Activated CD4-positive, alpha-beta T cell treated with anti-CD3 and anti-CD28 coated beads for 1 hour (primary cell): Measurements from ENCODE around the gene TRPM6.

Experiments
- DNase-seq: peaks from one replicate; pipeline ENCODE4 v3.0.0-alpha.2; 2020

TRPM6 gene

GRCh38 chr9:74772121-74772520 lies 115.6 kb downstream of the TRPM6 start:
- DNase-seq = no peak

DNA sequence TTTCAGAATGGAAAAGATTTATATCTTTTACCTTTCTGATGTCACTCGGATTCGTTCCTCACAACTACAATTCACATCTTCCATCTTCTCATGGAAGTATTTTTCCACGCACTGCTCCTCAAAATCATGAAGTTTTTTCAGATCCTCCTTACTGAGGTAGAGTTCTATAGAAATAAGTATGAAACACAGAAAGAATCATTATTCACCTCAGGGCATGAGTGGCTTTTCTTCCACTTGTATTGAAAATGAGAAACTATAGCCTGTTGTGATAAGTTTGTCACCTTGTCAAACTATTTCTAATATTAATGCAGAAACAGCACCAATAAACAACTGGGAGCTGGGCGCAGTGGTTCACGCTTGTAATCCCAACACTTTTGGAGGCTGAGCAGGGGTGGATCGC lies 116.0 kb downstream of the TRPM6 start:
- DNase-seq = no peak

GRCh38 chr9:74771262-74771585 lies 116.5 kb downstream of the TRPM6 start:
- no peak for DNase-seq

DNA sequence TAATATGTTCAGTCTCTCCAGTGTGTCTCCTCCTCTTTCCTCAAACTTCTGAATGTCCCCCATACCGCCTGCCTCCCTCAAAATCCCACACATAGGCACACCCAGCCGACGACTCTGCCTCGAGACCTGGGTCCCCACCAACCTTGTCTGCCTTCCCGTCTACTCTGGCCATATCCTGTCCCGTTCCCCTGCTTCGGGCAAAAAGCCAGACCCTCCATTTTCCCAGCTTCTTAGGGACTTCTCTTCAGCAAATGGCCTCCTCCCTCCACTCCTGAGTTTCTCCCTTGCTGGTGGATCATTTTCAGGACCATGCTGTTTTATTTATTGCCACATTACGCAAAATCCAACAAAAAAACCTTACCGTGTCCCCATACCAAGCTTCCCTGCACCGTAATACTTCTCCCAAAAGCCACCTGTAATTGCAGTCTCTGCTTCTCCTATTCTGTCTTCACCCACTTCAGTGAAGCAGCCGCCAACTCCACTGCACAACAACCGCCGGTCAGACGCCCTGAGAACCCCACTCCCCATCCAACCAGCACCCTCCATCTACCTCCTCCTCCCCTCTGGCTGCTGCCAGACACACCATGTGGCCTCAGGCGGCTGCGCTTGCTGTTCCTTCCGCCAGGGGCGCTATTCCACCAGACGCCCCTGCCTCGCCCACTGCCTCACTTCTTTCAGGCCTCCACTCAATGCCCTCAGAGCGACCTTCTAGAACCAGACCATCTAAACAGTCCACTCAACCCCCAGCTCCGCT lies 117.0 kb downstream of the TRPM6 start:
- peak; percentile 11 for DNase-seq

DNA sequence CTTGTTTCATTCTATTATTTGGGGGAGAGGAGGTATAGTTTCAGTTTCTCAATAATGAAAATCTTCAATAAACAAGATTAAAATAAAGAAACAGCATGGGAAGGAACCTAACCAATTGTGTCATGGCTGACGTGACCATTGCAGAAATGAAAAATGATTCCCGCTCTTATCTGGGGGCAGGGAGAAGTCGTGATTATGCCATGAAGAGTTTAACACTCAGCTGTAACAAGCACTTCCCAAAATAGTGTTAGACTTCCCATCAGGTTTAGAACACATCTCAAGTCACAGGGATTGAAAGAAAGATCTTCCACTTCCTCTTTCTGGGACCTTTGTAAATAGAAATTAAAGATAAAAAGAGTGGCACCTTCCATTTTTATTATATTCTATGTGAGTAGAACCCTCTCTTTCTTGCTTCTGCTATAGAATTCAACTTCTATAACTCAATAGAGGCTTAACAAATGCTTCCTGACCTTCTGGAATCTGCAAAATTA lies 122.2 kb downstream of the TRPM6 start:
- no peak for DNase-seq

- no peak for DNase-seq
These were observed 124.8 kb downstream of the TRPM6 start for GRCh38 chr9:74762950-74763349.

GRCh38 chr9:74760031-74760700 lies 127.6 kb downstream of the TRPM6 start:
- DNase-seq = no peak

GRCh38 chr9:74755999-74756398 lies 131.7 kb downstream of the TRPM6 start:
- DNase-seq = no peak

DNA sequence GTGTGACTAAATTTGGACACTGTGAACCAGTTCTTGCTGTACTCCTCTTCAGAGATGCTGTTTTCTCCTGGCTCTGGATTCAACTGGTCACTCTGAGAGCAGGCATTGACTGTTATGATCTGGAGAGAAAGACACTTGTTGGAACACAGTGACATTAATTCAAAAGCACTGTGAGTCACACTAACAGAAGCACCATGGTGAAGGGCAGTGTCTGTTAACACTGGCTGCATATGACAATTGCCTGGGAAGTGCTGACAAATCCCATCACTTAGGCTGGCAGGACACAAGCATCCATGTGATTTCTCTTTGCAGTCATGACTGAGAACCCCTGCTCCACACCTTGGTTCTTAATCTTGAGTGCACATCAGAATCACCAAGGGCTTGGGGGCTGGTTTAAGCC lies 132.4 kb downstream of the TRPM6 start:
- DNase-seq = no peak

GRCh38 chr9:74753650-74754049 lies 134.1 kb downstream of the TRPM6 start:
- DNase-seq = no peak

- no peak for DNase-seq
These were observed 138.8 kb downstream of the TRPM6 start for GRCh38 chr9:74748966-74749365.

DNA sequence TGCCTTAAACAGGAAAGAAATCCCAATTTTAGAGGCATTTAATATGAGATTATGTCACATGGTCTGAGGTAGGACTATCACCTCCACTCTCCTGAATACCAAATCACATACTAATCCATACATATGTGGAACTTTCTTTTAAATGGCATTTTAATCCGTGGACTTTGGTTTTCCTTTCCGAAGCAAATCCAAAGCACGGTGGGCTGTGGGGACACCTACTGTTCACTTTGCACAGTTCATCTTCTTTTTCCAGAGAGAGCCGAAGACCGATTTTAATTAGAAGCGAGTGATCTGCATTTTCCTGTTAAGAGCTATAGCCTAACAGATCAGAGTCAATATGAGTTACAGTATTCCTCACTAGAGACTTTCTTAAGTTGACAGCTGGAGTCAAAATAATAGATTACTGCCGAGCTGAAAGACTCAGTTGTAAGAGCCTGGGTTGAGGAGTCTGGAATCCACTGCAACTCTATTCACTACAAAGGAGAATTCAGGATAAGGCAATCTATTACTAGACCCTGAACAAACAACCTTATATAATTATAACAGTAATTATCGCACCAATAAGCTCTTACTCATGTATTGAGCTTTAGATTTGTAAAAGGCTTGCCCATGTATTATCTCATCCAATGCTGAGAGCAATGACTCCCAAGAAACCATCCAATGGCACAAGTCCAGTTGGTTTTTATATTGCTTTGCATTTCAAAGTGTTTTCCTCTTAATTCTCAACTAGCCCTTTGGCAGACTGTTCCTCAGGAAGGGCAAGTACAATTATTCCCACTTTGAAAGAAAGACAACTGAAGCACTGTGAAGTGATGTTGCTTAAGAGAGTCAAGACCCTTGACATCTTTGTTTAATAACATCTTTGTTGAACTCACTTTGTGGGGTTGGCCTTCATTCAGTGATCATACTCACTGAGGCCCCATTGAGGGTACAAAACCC lies 144.7 kb downstream of the TRPM6 start:
- no peak for DNase-seq

DNA sequence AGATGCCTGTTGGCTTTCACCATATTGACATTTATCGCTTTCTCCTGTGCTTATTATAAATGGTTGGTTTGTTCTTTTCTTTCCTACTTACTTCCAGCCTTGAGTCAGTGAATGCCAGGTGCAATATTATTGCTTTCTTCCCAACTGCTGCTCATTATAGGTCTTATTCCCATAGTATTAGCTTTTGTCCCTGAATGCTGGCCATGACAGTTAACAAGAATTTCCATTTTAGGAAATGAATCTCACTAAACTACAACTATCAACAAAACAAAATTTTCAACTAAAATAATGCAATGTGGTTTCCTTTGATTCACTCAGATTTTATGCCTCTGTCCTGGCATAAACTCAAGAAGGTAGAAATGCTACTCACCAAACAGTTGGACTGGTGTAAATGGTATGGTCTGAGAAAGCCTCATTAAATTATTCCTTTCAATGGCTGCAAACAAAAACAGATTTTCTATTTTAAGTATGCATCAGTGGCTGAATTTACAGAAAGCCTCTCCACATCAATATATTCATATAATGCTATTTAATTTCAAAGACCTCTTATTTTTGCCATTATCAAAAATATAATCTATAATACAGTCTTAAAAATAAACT lies 145.4 kb downstream of the TRPM6 start:
- no peak for DNase-seq

DNA sequence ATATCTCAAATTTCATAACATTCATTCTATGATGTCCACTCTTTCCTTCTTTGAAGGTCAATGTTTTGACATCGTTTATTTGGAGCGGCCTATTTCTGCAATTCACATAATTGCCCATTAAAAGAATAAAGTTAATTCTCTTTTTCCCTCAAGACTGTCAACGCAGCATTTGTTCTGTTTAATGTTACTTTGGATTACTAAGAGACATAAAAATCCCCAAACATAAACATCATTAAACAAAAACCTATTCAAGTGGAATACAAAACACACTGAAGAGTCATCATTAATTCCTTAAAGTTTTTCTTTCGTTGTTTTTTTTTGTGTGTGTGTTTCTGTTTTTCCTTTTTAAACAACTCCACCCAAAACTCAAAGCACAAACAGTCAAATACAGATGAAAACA lies 151.1 kb downstream of the TRPM6 start:
- no peak for DNase-seq

- no peak for DNase-seq
These were observed 152.0 kb downstream of the TRPM6 start for GRCh38 chr9:74735761-74736160.

GRCh38 chr9:74729136-74729695 lies 158.5 kb downstream of the TRPM6 start:
- no peak for DNase-seq

GRCh38 chr9:74728176-74728575 lies 159.5 kb downstream of the TRPM6 start:
- DNase-seq = no peak

DNA sequence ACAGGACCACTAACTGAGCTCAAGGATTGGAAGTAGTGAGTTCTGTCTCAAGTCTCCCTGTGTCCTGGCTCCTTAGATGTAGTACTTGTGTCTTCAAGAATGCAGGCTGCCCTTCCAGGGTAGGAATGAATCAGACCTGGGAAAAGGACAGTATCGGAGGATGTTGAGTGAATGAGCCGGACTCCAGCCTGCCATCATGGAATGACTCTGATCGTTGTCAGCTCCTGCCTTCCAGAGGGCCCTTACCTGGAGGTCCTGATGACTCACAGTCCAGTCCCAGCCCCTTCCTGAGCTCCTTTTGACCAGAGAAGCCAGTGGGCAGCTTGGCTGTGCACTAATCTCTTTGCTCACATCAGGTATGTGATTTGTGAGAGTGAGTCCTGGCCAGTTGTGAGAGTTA lies 161.1 kb downstream of the TRPM6 start:
- DNase-seq = no peak

DNA sequence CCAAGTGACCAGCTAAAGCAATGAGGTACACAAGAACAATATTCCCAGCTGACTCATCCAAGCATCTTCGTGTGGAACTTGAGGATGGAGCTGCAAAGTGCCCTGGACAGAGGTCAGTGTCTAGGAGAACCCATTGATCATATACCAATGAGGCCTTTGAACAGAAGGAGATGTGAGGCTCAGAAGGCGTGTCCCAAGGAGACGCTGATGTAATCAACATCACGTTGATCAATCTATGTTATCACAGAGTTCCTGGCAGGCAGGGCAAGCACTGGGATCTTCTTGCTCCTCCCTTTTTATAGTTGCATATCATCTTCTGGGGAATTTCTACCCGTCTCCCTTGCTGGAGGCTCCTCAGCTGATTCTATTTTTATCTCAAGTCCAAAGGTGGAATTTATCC lies 163.4 kb downstream of the TRPM6 start:
- no peak for DNase-seq

- no peak for DNase-seq
These were observed 165.7 kb downstream of the TRPM6 start for GRCh38 chr9:74721696-74722660.

DNA sequence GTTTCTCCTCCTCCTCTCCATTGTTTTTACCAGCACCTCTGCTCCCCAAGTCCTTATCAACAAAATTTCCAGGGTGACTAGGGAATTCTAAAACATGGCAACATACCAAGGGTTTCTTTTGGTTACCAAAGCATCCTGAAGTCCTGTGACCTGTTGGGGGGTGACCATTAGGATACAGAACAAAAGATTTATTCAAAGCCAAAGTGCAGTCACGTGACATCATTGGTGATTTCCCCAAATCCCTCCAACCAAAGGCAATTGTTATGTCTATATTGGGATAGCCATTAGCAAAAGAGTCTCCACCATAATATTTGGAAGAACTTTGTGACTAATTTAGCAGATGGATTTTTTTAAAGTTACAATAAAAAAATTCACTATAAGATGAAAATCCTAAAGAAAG lies 168.4 kb downstream of the TRPM6 start:
- DNase-seq = no peak

DNA sequence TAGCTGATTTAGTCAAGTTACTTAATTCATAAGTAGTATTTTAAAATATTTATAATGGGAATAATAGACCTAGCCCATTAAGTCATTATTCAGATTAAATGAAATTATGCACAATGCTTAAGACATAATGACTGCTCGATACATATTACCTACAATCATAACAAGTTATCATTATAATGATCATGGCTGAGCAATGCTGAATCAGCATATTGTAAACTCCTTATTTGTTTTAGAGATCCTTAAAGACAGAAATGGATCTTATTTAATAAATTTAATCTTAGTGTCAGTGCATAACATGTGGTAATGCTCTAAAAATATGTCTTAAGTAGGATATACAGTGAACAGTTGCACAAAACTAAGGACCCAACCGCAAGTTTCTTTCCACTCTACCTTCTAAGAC lies 169.0 kb downstream of the TRPM6 start:
- no peak for DNase-seq
